Osteoblast (primary cell): ENCODE measurements around the gene EDAR. TPM values are rescaled to one million over a fixed set of nuclear protein-coding genes. Genes with fewer than 3 reads are reported as not detected.

Experiments
- DNase-seq: peaks from one replicate; pipeline ENCODE4 v3.0.0; 2011; ENCODE audit warnings: low spot score, mixed read lengths; ENCODE audit not compliant: insufficient read length; ENCODE audit errors: missing footprints
- H2AFZ ChIP-seq: 2 replicates; pipeline ENCODE4 v1.6.0; 2011; ENCODE audit warnings: mild to moderate bottlenecking, low read length
- H3K27ac ChIP-seq: 2 replicates; pipeline ENCODE4 v1.5.1; 2011; ENCODE audit warnings: mild to moderate bottlenecking, low read depth, low read length, moderate library complexity
- H3K27me3 ChIP-seq: 2 replicates; pipeline ENCODE4 v1.6.0; 2012; ENCODE audit warnings: mild to moderate bottlenecking, control low read depth, inconsistent platforms, low read length, moderate library complexity; ENCODE audit not compliant: insufficient read depth
- H3K36me3 ChIP-seq: 2 replicates; pipeline ENCODE4 v1.5.1; 2011; ENCODE audit warnings: mild to moderate bottlenecking, low read length, control low read depth, moderate library complexity; ENCODE audit not compliant: insufficient read depth
- H3K4me1 ChIP-seq: 2 replicates; pipeline ENCODE4 v1.5.1; 2011; ENCODE audit warnings: mild to moderate bottlenecking, low read length, control low read depth, moderate library complexity; ENCODE audit not compliant: insufficient read depth
- H3K4me2 ChIP-seq: 2 replicates; pipeline ENCODE4 v1.6.0; 2011; ENCODE audit warnings: mild to moderate bottlenecking, low read length; ENCODE audit not compliant: insufficient read depth
- H3K4me3 ChIP-seq: fragments of 200-600 bp; sonication (generic); 3 replicates; pipeline ENCODE4 v1.5.1; 2012; ENCODE audit warnings: mild to moderate bottlenecking, low read length, inconsistent platforms; ENCODE audit not compliant: insufficient read depth
- H3K79me2 ChIP-seq: 2 replicates; pipeline ENCODE4 v1.6.0; 2012; ENCODE audit warnings: mild to moderate bottlenecking, low read length, control low read depth, inconsistent platforms; ENCODE audit not compliant: insufficient read depth
- H3K9me3 ChIP-seq: 2 replicates; pipeline ENCODE4 v1.5.1; 2011; ENCODE audit warnings: low read depth, low read length, control low read depth
- H4K20me1 ChIP-seq: 2 replicates; pipeline ENCODE4 v1.6.0; 2012; ENCODE audit warnings: mild to moderate bottlenecking, low read length, control low read depth; ENCODE audit not compliant: insufficient read depth
- total RNA-seq: library from RNA; depleted of rRNA; stranded (reverse); fragments of >200 nt; gene quantifications from 2 replicates; pipeline ENCODE4 v1.2.3, GENCODE V29; 2012
- TF ChIP-seq, protein P1 (sequence below): IDR thresholded peaks from 2 replicates; pipeline ENCODE4 v1.5.1; 2011; ENCODE audit warnings: mild to moderate bottlenecking, low read depth, low read length, moderate library complexity; ENCODE audit errors: extremely low read depth

EDAR gene
- total RNA-seq, 1 donor, result not detected

- no peak for DNase-seq
- Histone ChIP-seq H3K4me3 (no peak overlapping the region), H3K36me3 (no peaks in the 10 kb centered on the region), H3K27ac (no peak overlapping the region), H3K27me3 (peaks cover 33% of the 10 kb centered on the region), H2AFZ (no peak overlapping the region), H3K79me2 (no peaks in the 10 kb centered on the region), H3K4me1 (no peaks in the 10 kb centered on the region), H3K9me3 (no peaks in the 10 kb centered on the region), H3K4me2 (no peak overlapping the region), H4K20me1 (no peaks in the 10 kb centered on the region)
- TF ChIP-seq, protein P1, sequence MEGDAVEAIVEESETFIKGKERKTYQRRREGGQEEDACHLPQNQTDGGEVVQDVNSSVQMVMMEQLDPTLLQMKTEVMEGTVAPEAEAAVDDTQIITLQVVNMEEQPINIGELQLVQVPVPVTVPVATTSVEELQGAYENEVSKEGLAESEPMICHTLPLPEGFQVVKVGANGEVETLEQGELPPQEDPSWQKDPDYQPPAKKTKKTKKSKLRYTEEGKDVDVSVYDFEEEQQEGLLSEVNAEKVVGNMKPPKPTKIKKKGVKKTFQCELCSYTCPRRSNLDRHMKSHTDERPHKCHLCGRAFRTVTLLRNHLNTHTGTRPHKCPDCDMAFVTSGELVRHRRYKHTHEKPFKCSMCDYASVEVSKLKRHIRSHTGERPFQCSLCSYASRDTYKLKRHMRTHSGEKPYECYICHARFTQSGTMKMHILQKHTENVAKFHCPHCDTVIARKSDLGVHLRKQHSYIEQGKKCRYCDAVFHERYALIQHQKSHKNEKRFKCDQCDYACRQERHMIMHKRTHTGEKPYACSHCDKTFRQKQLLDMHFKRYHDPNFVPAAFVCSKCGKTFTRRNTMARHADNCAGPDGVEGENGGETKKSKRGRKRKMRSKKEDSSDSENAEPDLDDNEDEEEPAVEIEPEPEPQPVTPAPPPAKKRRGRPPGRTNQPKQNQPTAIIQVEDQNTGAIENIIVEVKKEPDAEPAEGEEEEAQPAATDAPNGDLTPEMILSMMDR, result no peak
Measured at GRCh38 chr2:108961796-108962195, 27.2 kb downstream of the EDAR start.

- Histone ChIP-seq H3K27ac (no peak overlapping the region), H2AFZ (no peak overlapping the region)
Measured at GRCh38 chr2:108960006-108960405, 29.0 kb downstream of the EDAR start.

GRCh38 chr2:108959401-108959800 is 29.6 kb downstream of the EDAR start:
- Histone ChIP-seq H2AFZ (no peak overlapping the region), H3K36me3 (no peaks in the 10 kb centered on the region), H3K9me3 (no peaks in the 10 kb centered on the region), H3K79me2 (no peaks in the 10 kb centered on the region), H4K20me1 (no peaks in the 10 kb centered on the region), H3K27me3 (peaks cover 27% of the 10 kb centered on the region), H3K4me1 (no peaks in the 10 kb centered on the region), H3K4me2 (no peak overlapping the region), H3K4me3 (no peak overlapping the region), H3K27ac (no peak overlapping the region)
- TF ChIP-seq, protein P1, result no peak
- no peak for DNase-seq

More at GRCh38 chr2:108960006-108960405, 29.0 kb downstream of the EDAR start:
- Histone ChIP-seq H3K79me2 (no peaks in the 10 kb centered on the region), H4K20me1 (no peaks in the 10 kb centered on the region), H3K4me2 (no peak overlapping the region), H3K4me1 (no peaks in the 10 kb centered on the region), H3K9me3 (no peaks in the 10 kb centered on the region), H3K4me3 (no peak overlapping the region), H3K27me3 (peaks cover 26% of the 10 kb centered on the region), H3K36me3 (no peaks in the 10 kb centered on the region)
- TF ChIP-seq, protein P1, result peak; percentile 29
- peak; percentile 77 for DNase-seq

DNA sequence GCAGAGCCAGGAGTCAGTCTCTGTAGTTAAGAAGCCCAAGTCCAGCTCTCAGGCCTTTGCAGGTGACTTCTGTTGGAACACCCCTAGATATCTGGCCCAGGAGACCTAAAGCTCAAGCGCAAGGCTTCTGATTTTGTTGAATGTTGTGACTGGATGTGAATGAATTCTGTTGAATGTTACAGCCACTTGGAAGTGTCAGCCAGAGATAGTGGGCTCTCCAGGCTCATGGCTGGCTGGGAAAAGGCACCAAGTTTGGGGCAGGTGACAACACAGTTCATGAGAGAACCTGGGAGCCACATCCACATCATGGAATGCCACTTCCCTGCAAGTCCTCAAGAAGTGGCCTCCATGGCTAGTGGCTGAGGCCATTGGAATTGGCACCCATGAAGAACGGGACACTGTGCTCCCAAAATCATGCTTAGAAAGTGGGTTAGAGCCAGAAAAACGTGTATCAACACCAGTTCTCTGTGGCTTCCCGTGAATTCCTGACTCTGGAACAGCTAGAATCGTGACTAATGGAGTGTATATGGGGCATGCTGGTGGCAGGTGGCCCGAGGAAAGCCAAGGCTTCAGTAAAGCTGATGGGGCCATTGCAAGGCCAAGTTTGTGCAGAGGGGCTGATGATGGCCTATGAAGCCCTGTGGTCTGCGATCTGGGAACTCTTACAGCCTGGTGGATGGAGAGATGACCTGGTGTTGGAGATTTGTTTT is 30.2 kb downstream of the EDAR start:
- Histone ChIP-seq H3K4me1 (no peaks in the 10 kb centered on the region), H3K79me2 (no peaks in the 10 kb centered on the region), H3K27ac (no peak overlapping the region), H3K4me2 (no peak overlapping the region), H3K36me3 (no peaks in the 10 kb centered on the region), H4K20me1 (no peaks in the 10 kb centered on the region), H2AFZ (no peak overlapping the region), H3K4me3 (no peak overlapping the region), H3K9me3 (no peaks in the 10 kb centered on the region), H3K27me3 (peaks cover 32% of the 10 kb centered on the region)
- TF ChIP-seq, protein P1, result no peak
- DNase-seq, result no peak
